HEK293 (cell line): ENCODE data around the gene SPNS1.

ENCODE experiments used
- GFI1B ChIP-seq: fragments of 450-650 bp; formaldehyde crosslinking; IDR thresholded peaks from 2 replicates; pipeline ENCODE4 v1.5.1; 2016; ENCODE audit warnings: missing biosample characterization, missing genetic modification characterization
- INSM2 ChIP-seq: fragments of 450-650 bp; formaldehyde crosslinking; IDR thresholded peaks from 2 replicates; pipeline ENCODE4 v1.5.1; 2016; ENCODE audit warnings: missing biosample characterization, missing genetic modification characterization
- KLF10 ChIP-seq: fragments of 450-650 bp; IDR thresholded peaks from 2 replicates; pipeline ENCODE4 v1.5.1; 2018; ENCODE audit warnings: missing biosample characterization, mild to moderate bottlenecking, missing genetic modification characterization
- MZF1 ChIP-seq: fragments of 450-650 bp; formaldehyde crosslinking; IDR thresholded peaks from 2 replicates; pipeline ENCODE4 v1.5.1; 2017; ENCODE audit warnings: missing biosample characterization, missing genetic modification characterization, borderline replicate concordance
- PATZ1 ChIP-seq: fragments of 450-650 bp; formaldehyde crosslinking; IDR thresholded peaks from 2 replicates; pipeline ENCODE4 v1.5.1; 2016; ENCODE audit warnings: missing biosample characterization, missing genetic modification characterization
- PRDM10 ChIP-seq: fragments of 450-650 bp; formaldehyde crosslinking; IDR thresholded peaks from 2 replicates; pipeline ENCODE4 v1.5.1; 2016; ENCODE audit warnings: missing biosample characterization, missing genetic modification characterization
- RBAK ChIP-seq: fragments of 450-650 bp; formaldehyde crosslinking; IDR thresholded peaks from 2 replicates; pipeline ENCODE4 v1.5.1; 2016; ENCODE audit warnings: missing biosample characterization, missing genetic modification characterization
- SCRT2 ChIP-seq: fragments of 450-650 bp; formaldehyde crosslinking; IDR thresholded peaks from 2 replicates; pipeline ENCODE4 v1.5.1; 2016; ENCODE audit warnings: missing biosample characterization, missing genetic modification characterization
- SP2 ChIP-seq: fragments of 450-650 bp; formaldehyde crosslinking; IDR thresholded peaks from 2 replicates; pipeline ENCODE4 v1.5.1; 2016; ENCODE audit warnings: missing biosample characterization, missing genetic modification characterization
- ZBTB17 ChIP-seq: fragments of 450-650 bp; formaldehyde crosslinking; IDR thresholded peaks from 2 replicates; pipeline ENCODE4 v1.5.1; 2016; ENCODE audit warnings: missing biosample characterization, missing genetic modification characterization
- ZBTB6 ChIP-seq: fragments of 450-650 bp; formaldehyde crosslinking; IDR thresholded peaks from 2 replicates; pipeline ENCODE4 v1.5.1; 2017; ENCODE audit warnings: missing biosample characterization, missing genetic modification characterization
- ZNF138 ChIP-seq: fragments of 450-650 bp; formaldehyde crosslinking; IDR thresholded peaks from 2 replicates; pipeline ENCODE4 v1.5.1; 2016; ENCODE audit warnings: missing biosample characterization, missing genetic modification characterization, borderline replicate concordance
- ZNF23 ChIP-seq: fragments of 450-650 bp; formaldehyde crosslinking; IDR thresholded peaks from 2 replicates; pipeline ENCODE4 v1.5.1; 2016; ENCODE audit warnings: missing biosample characterization, missing genetic modification characterization, borderline replicate concordance
- ZNF324 ChIP-seq: fragments of 450-650 bp; formaldehyde crosslinking; IDR thresholded peaks from 2 replicates; pipeline ENCODE4 v1.5.1; 2016; ENCODE audit warnings: missing biosample characterization, missing genetic modification characterization
- ZNF341 ChIP-seq: fragments of 450-650 bp; formaldehyde crosslinking; IDR thresholded peaks from 2 replicates; pipeline ENCODE4; 2016; ENCODE audit warnings: low read depth, missing biosample characterization, missing genetic modification characterization
- ZNF37A ChIP-seq: fragments of 450-650 bp; IDR thresholded peaks from 2 replicates; pipeline ENCODE4 v1.5.1; 2018; ENCODE audit warnings: missing biosample characterization, missing genetic modification characterization
- ZNF391 ChIP-seq: fragments of 450-650 bp; formaldehyde crosslinking; IDR thresholded peaks from 2 replicates; pipeline ENCODE4 v1.5.1; 2016; ENCODE audit warnings: low read depth, missing biosample characterization, missing genetic modification characterization, borderline replicate concordance
- ZNF398 ChIP-seq: fragments of 450-650 bp; formaldehyde crosslinking; IDR thresholded peaks from 2 replicates; pipeline ENCODE4 v1.5.1; 2017; ENCODE audit warnings: missing biosample characterization, missing genetic modification characterization
- ZNF48 ChIP-seq: fragments of 450-650 bp; formaldehyde crosslinking; IDR thresholded peaks from 2 replicates; pipeline ENCODE4 v1.5.1; 2016; ENCODE audit warnings: missing biosample characterization, missing genetic modification characterization
- ZNF549 ChIP-seq: fragments of 450-650 bp; IDR thresholded peaks from 2 replicates; pipeline ENCODE4 v1.5.1; 2018; ENCODE audit warnings: missing biosample characterization, missing genetic modification characterization, mild to moderate bottlenecking, inconsistent platforms, moderate library complexity
- ZNF558 ChIP-seq: fragments of 450-650 bp; formaldehyde crosslinking; IDR thresholded peaks from 2 replicates; pipeline ENCODE4 v1.5.1; 2016; ENCODE audit warnings: missing biosample characterization, missing genetic modification characterization
- ZNF629 ChIP-seq: fragments of 450-650 bp; formaldehyde crosslinking; IDR thresholded peaks from 2 replicates; pipeline ENCODE4 v1.5.1; 2017; ENCODE audit warnings: missing biosample characterization, missing genetic modification characterization
- ZNF654 ChIP-seq: fragments of 450-650 bp; formaldehyde crosslinking; IDR thresholded peaks from 2 replicates; pipeline ENCODE4 v1.5.1; 2016; ENCODE audit warnings: low read depth, missing biosample characterization, missing genetic modification characterization
- ZNF660 ChIP-seq: fragments of 450-650 bp; IDR thresholded peaks from 2 replicates; pipeline ENCODE4 v1.5.1; 2018; ENCODE audit warnings: missing biosample characterization, mild to moderate bottlenecking, missing genetic modification characterization
- ZNF792 ChIP-seq: fragments of 450-650 bp; formaldehyde crosslinking; IDR thresholded peaks from 2 replicates; pipeline ENCODE4 v1.5.1; 2016; ENCODE audit warnings: missing biosample characterization, missing genetic modification characterization
- ZSCAN30 ChIP-seq: fragments of 450-650 bp; IDR thresholded peaks from 2 replicates; pipeline ENCODE4 v1.5.1; 2018; ENCODE audit warnings: missing biosample characterization, mild to moderate bottlenecking, missing genetic modification characterization, moderate library complexity
- ZSCAN4 ChIP-seq: fragments of 450-650 bp; formaldehyde crosslinking; IDR thresholded peaks from 2 replicates; pipeline ENCODE4 v1.5.1; 2017; ENCODE audit warnings: missing biosample characterization, missing genetic modification characterization
- ZXDB ChIP-seq: fragments of 450-650 bp; formaldehyde crosslinking; IDR thresholded peaks from 2 replicates; pipeline ENCODE4 v1.5.1; 2016; ENCODE audit warnings: missing biosample characterization, missing genetic modification characterization

The SPNS1 gene

GRCh38 chr16:28925386-28926228, 49.0 kb upstream of the SPNS1 start (continued):
- TF ChIP-seq ZNF398 (tag by site-specific recombination) (peak; percentile 68; the same call in 1 of the 2 replicates), ZNF391 (tag by site-specific recombination) (peak; percentile 55; the same call in 1 of the 2 replicates), ZNF549 (no peak), GFI1B (no peak), RBAK (tag by site-specific recombination) (no peak), KLF10 (tag by site-specific recombination) (no peak), ZBTB6 (no peak), INSM2 (tag by site-specific recombination) (no peak), PATZ1 (tag by site-specific recombination) (peak; percentile 88), MZF1 (tag by site-specific recombination) (0 out of 2 replicates have a peak, but pooled peaks have one; percentile 29), ZXDB (tag by site-specific recombination) (peak; percentile 87), PRDM10 (tag by site-specific recombination) (peak; percentile 95), ZNF558 (tag by site-specific recombination) (no peak), ZNF138 (tag by site-specific recombination) (no peak), SCRT2 (tag by site-specific recombination) (no peak), ZNF324 (tag by site-specific recombination) (no peak), ZNF792 (tag by site-specific recombination) (0 out of 2 replicates have a peak, but pooled peaks have one; percentile 34), ZSCAN30 (tag by site-specific recombination) (peak; percentile 9; the same call in 1 of the 2 replicates), ZNF23 (no peak), ZBTB17 (tag by site-specific recombination) (peak; percentile 82), ZNF341 (tag by site-specific recombination) (peak; percentile 83), ZNF48 (no peak), ZNF654 (tag by site-specific recombination) (no peak), ZNF660 (tag by site-specific recombination) (peak; percentile 32), SP2 (peak; percentile 85), ZSCAN4 (tag by site-specific recombination) (0 out of 2 replicates have a peak, but pooled peaks have one; percentile 8), ZNF629 (tag by site-specific recombination) (peak; percentile 11; the same call in 1 of the 2 replicates), ZNF37A (tag by site-specific recombination) (no peak)
